HEK293T (cell line): ENCODE data around the gene KRTAP2-2.
"Not testable (repeated sequence)": the region's sequence is repeated elsewhere in the genome, so short reads cannot be mapped to it uniquely, and the experiment has no call there.

Experiments used
- CTCF ChIA-PET: fragments of 350-600 bp; formaldehyde crosslinking; extraction: SDS; loops from one replicate; lab custom pipeline; 2021; ENCODE audit warnings: antibody characterized with exemption, inconsistent platforms; lab: Yijun Ruan, JAX
- POLR2A ChIA-PET: fragments of 350-600 bp; formaldehyde crosslinking; extraction: SDS; loops from one replicate; lab custom pipeline; 2020; ENCODE audit warnings: antibody characterized with exemption, inconsistent platforms; lab: Yijun Ruan, JAX
- DNase-seq: peaks from one replicate; pipeline ENCODE4 v3.0.0; 2012; ENCODE audit warnings: mixed read lengths; ENCODE audit errors: extremely low spot score
- ARNT ChIP-seq: fragments of 450-650 bp; IDR thresholded peaks from 2 replicates; pipeline ENCODE4 v1.6.1; 2017; ENCODE audit warnings: mild to moderate bottlenecking
- BHLHE40 ChIP-seq: fragments of 450-650 bp; IDR thresholded peaks from 2 replicates; pipeline ENCODE4 v1.6.1; 2016; ENCODE audit warnings: mild to moderate bottlenecking, moderate library complexity, borderline replicate concordance
- CTBP1 ChIP-seq: fragments of 450-650 bp; IDR thresholded peaks from 2 replicates; pipeline ENCODE4 v1.6.1; 2016; ENCODE audit warnings: borderline replicate concordance
- ELF4 ChIP-seq: fragments of 450-650 bp; IDR thresholded peaks from 2 replicates; pipeline ENCODE4 v1.6.1; 2017; ENCODE audit warnings: antibody characterized with exemption
- FOXA1 ChIP-seq: fragments of 450-650 bp; IDR thresholded peaks from 2 replicates; pipeline ENCODE4 v1.6.1; 2016; ENCODE audit warnings: mild to moderate bottlenecking
- FOXK2 ChIP-seq: fragments of 450-650 bp; IDR thresholded peaks from 2 replicates; pipeline ENCODE4 v1.6.1; 2016; ENCODE audit warnings: mild to moderate bottlenecking
- FOXM1 ChIP-seq: fragments of 450-650 bp; IDR thresholded peaks from 2 replicates; pipeline ENCODE4 v1.6.1; 2017; ENCODE audit warnings: mild to moderate bottlenecking, borderline replicate concordance
- HDGF ChIP-seq: fragments of 450-650 bp; IDR thresholded peaks from 2 replicates; pipeline ENCODE4 v1.6.1; 2017; ENCODE audit warnings: antibody characterized with exemption, borderline replicate concordance
- L3MBTL2 ChIP-seq: fragments of 450-650 bp; conservative IDR thresholded peaks from 2 replicates; pipeline ENCODE4 v1.6.1; 2016; ENCODE audit warnings: mild to moderate bottlenecking
- LEF1 ChIP-seq: fragments of 450-650 bp; IDR thresholded peaks from 2 replicates; pipeline ENCODE4 v1.6.1; 2017; ENCODE audit warnings: mild to moderate bottlenecking, borderline replicate concordance
- NFRKB ChIP-seq: fragments of 450-650 bp; IDR thresholded peaks from 2 replicates; pipeline ENCODE4 v1.6.1; 2016; ENCODE audit warnings: mild to moderate bottlenecking, moderate library complexity
- PKNOX1 ChIP-seq: fragments of 450-650 bp; IDR thresholded peaks from 2 replicates; pipeline ENCODE4 v1.6.1; 2016
- SP1 ChIP-seq: fragments of 450-650 bp; IDR thresholded peaks from 2 replicates; pipeline ENCODE4 v1.6.1; 2017
- SUZ12 ChIP-seq: fragments of 450-650 bp; IDR thresholded peaks from 2 replicates; pipeline ENCODE4 v1.6.1; 2016; ENCODE audit warnings: mild to moderate bottlenecking
- TARDBP ChIP-seq: fragments of 450-650 bp; IDR thresholded peaks from 2 replicates; pipeline ENCODE4 v1.6.1; 2016
- ZNF384 ChIP-seq: fragments of 450-650 bp; IDR thresholded peaks from 2 replicates; pipeline ENCODE4 v1.6.1; 2016

Gene KRTAP2-2

GRCh38 chr17:41058741-41059140 is 3.7 kb upstream of the KRTAP2-2 start:
- CTCF ChIA-PET = no interaction called here
- POLR2A ChIA-PET = no interaction called here

GRCh38 chr17:41057547-41057946 is 2.5 kb upstream of the KRTAP2-2 start:
- TF ChIP-seq ZNF384 (no peak), HDGF (no peak), SP1 (no peak)
- CTCF ChIA-PET = no interaction called here
- POLR2A ChIA-PET = no interaction called here
- no peak for DNase-seq

More at GRCh38 chr17:41058741-41059140, 3.7 kb upstream of the KRTAP2-2 start:
- TF ChIP-seq PKNOX1 (no peak), ZNF384 (no peak), FOXK2 (no peak), L3MBTL2 (no peak), FOXA1 (no peak), FOXM1 (no peak), SUZ12 (no peak), HDGF (no peak), ELF4 (no peak), NFRKB (no peak), ARNT (no peak), TARDBP (no peak), CTBP1 (no peak), LEF1 (no peak), SP1 (no peak), BHLHE40 (no peak)
- no peak for DNase-seq

GRCh38 chr17:41054556-41054955 is 474 bp downstream of the KRTAP2-2 start:
- DNase-seq, CTCF ChIA-PET, POLR2A ChIA-PET: not testable (repeated sequence)

GRCh38 chr17:41054025-41054424 is 1.0 kb downstream of the KRTAP2-2 start:
- POLR2A ChIA-PET = no interaction called here
- CTCF ChIA-PET = no interaction called here
- DNase-seq = no peak
- TF ChIP-seq ARNT (no peak), TARDBP (no peak), ZNF384 (no peak), ELF4 (no peak), BHLHE40 (no peak), FOXM1 (no peak), FOXA1 (no peak), NFRKB (no peak), SP1 (no peak), L3MBTL2 (no peak), PKNOX1 (no peak), HDGF (no peak)

- TF ChIP-seq LEF1 = no peak
- no peak for TF ChIP-seq SUZ12
- TF ChIP-seq BHLHE40 = no peak
- TF ChIP-seq TARDBP = no peak
- TF ChIP-seq ZNF384 = no peak
- no peak for TF ChIP-seq NFRKB
- TF ChIP-seq FOXM1 = no peak
- TF ChIP-seq SP1 = no peak
- no peak for TF ChIP-seq L3MBTL2
- TF ChIP-seq FOXK2 = no peak
- POLR2A ChIA-PET = no interaction called here
- DNase-seq = no peak
- CTCF ChIA-PET = no interaction called here
Measured at GRCh38 chr17:41052566-41052965, 2.5 kb downstream of the KRTAP2-2 start.

- ChIA-PET POLR2A (no interaction called here), CTCF (no interaction called here)
Measured at GRCh38 chr17:41049110-41049509, 5.9 kb downstream of the KRTAP2-2 start.

More at GRCh38 chr17:41049110-41049509, 5.9 kb downstream of the KRTAP2-2 start:
- DNase-seq = no peak
- no peak for TF ChIP-seq HDGF
- TF ChIP-seq FOXA1 = no peak
- no peak for TF ChIP-seq BHLHE40
- no peak for TF ChIP-seq SUZ12
- TF ChIP-seq CTBP1 = no peak
- TF ChIP-seq PKNOX1 = no peak
- TF ChIP-seq FOXK2 = no peak
- TF ChIP-seq SP1 = no peak
- TF ChIP-seq LEF1 = no peak
- TF ChIP-seq FOXM1 = no peak
- TF ChIP-seq ZNF384 = no peak
- no peak for TF ChIP-seq TARDBP
- no peak for TF ChIP-seq L3MBTL2
- TF ChIP-seq NFRKB = no peak
- no peak for TF ChIP-seq ARNT
- TF ChIP-seq ELF4 = no peak
